Measurements from ENCODE around the gene SLC4A4. TPM values are rescaled to one million over a fixed set of nuclear protein-coding genes. Genes with fewer than 3 reads are reported as not detected.

The SLC4A4 gene
- total and polyA plus RNA-seq, 3 experiments from 2014 or later = 1.2 to 9.1 (median 1.3) TPM

GRCh38 chr4:71540749-71541269 lies 202.0 kb downstream of the SLC4A4 start:
- Mint-ChIP-seq H3K36me3 (no peaks in the 10 kb centered on the region), H3K4me3 (no peak overlapping the region)
- CTCF ChIA-PET = no interaction called here

GRCh38 chr4:71541541-71541940 lies 202.7 kb downstream of the SLC4A4 start:
- Mint-ChIP-seq H3K4me1 (no peaks in the 10 kb centered on the region), H3K27ac (no peak overlapping the region), H3K9me3 (no peaks in the 10 kb centered on the region), H3K36me3 (peaks cover 0 to 1% (median 0%) of the 10 kb centered on the region in 3 donors), H3K4me3 (no peak overlapping the region), H3K27me3 (no peaks in the 10 kb centered on the region)
- Histone ChIP-seq H3K4me3 (ENCODE audit: low read length) (no peak overlapping the region), H3K27me3 (ENCODE audit: insufficient read depth, low read length, poor library complexity, severe bottlenecking) (no peaks in the 10 kb centered on the region), H3K36me3 (ENCODE audit: insufficient read depth, low read length) (no peaks in the 10 kb centered on the region), H3K4me1 (ENCODE audit: insufficient read depth, low read length) (no peaks in the 10 kb centered on the region), H3K27ac (ENCODE audit: low read depth, low read length) (no peak overlapping the region), H3K9me3 (ENCODE audit: low read length) (no peaks in the 10 kb centered on the region)
- CTCF ChIA-PET = no interaction called here
- no peak for DNase-seq
- POLR2A ChIA-PET = no interaction called here

More at GRCh38 chr4:71540749-71541269, 202.0 kb downstream of the SLC4A4 start:
- H3K4me1 Mint-ChIP-seq = no peaks in the 10 kb centered on the region
- Histone ChIP-seq H3K36me3 (ENCODE audit: insufficient read depth, low read length) (no peaks in the 10 kb centered on the region), H3K4me1 (ENCODE audit: insufficient read depth, low read length) (no peaks in the 10 kb centered on the region), H3K27ac (ENCODE audit: low read depth, low read length) (no peak overlapping the region), H3K27me3 (ENCODE audit: insufficient read depth, low read length, poor library complexity, severe bottlenecking) (no peaks in the 10 kb centered on the region), H3K4me3 (ENCODE audit: low read length) (no peak overlapping the region), H3K9me3 (ENCODE audit: low read length) (no peaks in the 10 kb centered on the region)
- no peaks in the 10 kb centered on the region for H3K27me3 Mint-ChIP-seq
- POLR2A ChIA-PET = no interaction called here
- no peak for DNase-seq
- no peaks in the 10 kb centered on the region for H3K9me3 Mint-ChIP-seq
- peak overlapping the region in 2 of 8 donors; percentile 19 to 43 for H3K27ac Mint-ChIP-seq

DNA sequence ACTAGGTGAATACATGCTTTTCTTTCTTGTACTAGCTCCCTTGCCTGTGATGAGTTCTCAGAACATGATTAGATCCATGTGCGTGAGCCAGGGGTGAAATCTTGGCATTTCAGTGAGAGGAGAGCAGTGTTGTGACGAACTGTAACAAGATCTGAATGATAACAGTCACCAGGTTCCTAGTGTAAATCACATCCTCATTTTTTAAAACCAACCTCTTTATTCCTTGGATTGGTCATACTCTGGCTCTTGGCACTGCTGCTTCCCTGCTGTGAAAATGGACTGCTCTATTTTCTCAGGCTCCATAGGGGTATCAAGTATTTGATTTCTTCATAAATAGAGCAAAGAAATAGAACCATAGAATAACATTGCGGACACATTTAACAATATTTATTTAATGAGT lies 206.3 kb downstream of the SLC4A4 start:
- Histone ChIP-seq H3K27ac (ENCODE audit: low read depth, low read length) (no peak overlapping the region), H3K4me1 (ENCODE audit: insufficient read depth, low read length) (no peaks in the 10 kb centered on the region), H3K36me3 (ENCODE audit: insufficient read depth, low read length) (no peaks in the 10 kb centered on the region), H3K9me3 (ENCODE audit: low read length) (no peaks in the 10 kb centered on the region), H3K4me3 (ENCODE audit: low read length) (no peak overlapping the region), H3K27me3 (ENCODE audit: insufficient read depth, low read length, poor library complexity, severe bottlenecking) (no peaks in the 10 kb centered on the region)
- H3K4me1 Mint-ChIP-seq = no peaks in the 10 kb centered on the region
- H3K9me3 Mint-ChIP-seq = no peaks in the 10 kb centered on the region
- no peak for DNase-seq
- H3K36me3 Mint-ChIP-seq = peaks cover 0 to 3% (median 2%) of the 10 kb centered on the region in 3 donors
- CTCF ChIA-PET = no interaction called here
- POLR2A ChIA-PET = no interaction called here
- H3K27ac Mint-ChIP-seq = no peak overlapping the region
- no peak overlapping the region for H3K4me3 Mint-ChIP-seq
- no peaks in the 10 kb centered on the region for H3K27me3 Mint-ChIP-seq

GRCh38 chr4:71549516-71550160 lies 210.8 kb downstream of the SLC4A4 start:
- no peaks in the 10 kb centered on the region for H3K9me3 Mint-ChIP-seq
- no peaks in the 10 kb centered on the region for H3K4me1 ChIP-seq (ENCODE audit: insufficient read depth, low read length)
- ChIA-PET POLR2A (no interaction called here), CTCF (no interaction called here)
- H3K4me1 Mint-ChIP-seq = peaks cover 0 to 4% (median 2%) of the 10 kb centered on the region in 3 donors
- no peak overlapping the region for H3K27ac ChIP-seq (ENCODE audit: low read depth, low read length)
- H3K36me3 Mint-ChIP-seq = peaks cover 0 to 3% (median 2%) of the 10 kb centered on the region in 3 donors
- H3K9me3 ChIP-seq (ENCODE audit: low read length) = no peaks in the 10 kb centered on the region
- H3K27me3 Mint-ChIP-seq = no peaks in the 10 kb centered on the region
- H3K4me3 Mint-ChIP-seq = no peak overlapping the region
- no peaks in the 10 kb centered on the region for H3K36me3 ChIP-seq (ENCODE audit: insufficient read depth, low read length)
- H3K27ac Mint-ChIP-seq = peak overlapping the region in 2 of 8 donors; percentile 8 to 13
- no peak for DNase-seq
- no peaks in the 10 kb centered on the region for H3K27me3 ChIP-seq (ENCODE audit: insufficient read depth, low read length, poor library complexity, severe bottlenecking)
- no peak overlapping the region for H3K4me3 ChIP-seq (ENCODE audit: low read length)

DNA sequence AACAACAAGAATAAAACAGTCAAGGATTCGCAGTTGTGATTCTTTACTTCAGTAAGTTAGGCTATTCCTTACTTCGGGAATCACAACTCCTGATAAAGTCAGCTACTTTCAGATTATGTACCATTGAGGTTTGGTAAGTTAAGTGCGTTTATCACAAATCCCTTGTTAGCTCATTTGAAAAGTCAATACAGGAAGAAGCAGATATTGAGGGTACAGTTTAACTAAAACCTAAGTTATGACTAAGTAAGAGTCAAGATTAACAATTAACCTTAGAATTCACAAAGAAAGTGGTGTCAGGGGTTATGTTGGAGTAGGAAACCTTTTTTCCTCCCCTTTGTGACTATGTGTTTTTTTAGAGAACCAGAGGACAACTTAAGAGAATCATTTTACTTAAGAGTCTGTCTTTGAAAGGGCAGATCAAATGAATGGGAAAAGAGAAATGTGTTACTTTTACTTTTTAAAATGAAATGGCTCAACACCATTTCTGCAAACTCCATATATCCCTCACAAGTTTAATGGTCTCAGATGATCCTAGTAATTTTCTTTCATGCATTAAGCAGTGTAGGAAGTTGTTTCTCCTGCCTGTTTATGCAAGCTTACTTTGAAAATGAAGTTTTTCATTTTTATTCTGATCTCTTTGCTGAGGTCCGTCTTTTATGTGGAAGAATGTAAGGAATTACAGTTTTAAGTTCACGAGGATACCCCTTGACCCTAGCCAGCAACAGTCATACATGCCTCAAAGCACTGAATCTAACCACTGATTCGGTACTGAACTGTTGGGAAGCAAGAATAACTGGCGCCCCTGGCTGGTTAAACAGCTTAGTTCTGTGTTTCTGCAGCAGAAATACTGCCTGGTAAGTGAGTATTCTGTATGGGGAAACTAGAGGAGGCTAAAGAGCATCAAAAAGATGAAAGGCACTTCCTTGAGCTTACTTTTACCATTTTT lies 211.7 kb downstream of the SLC4A4 start:
- H3K27ac Mint-ChIP-seq = peak overlapping the region in 2 of 8 donors; percentile 13 to 39
- H3K4me1 Mint-ChIP-seq = peaks cover 0 to 4% (median 2%) of the 10 kb centered on the region in 3 donors
- Histone ChIP-seq H3K36me3 (ENCODE audit: insufficient read depth, low read length) (no peaks in the 10 kb centered on the region), H3K9me3 (ENCODE audit: low read length) (no peaks in the 10 kb centered on the region), H3K4me1 (ENCODE audit: insufficient read depth, low read length) (no peaks in the 10 kb centered on the region), H3K27me3 (ENCODE audit: insufficient read depth, low read length, poor library complexity, severe bottlenecking) (no peaks in the 10 kb centered on the region), H3K4me3 (ENCODE audit: low read length) (no peak overlapping the region), H3K27ac (ENCODE audit: low read depth, low read length) (no peak overlapping the region)
- H3K27me3 Mint-ChIP-seq = no peaks in the 10 kb centered on the region
- DNase-seq = no peak
- H3K36me3 Mint-ChIP-seq = peaks cover 0 to 3% (median 2%) of the 10 kb centered on the region in 3 donors
- ChIA-PET CTCF (no interaction called here), POLR2A (no interaction called here)
- H3K9me3 Mint-ChIP-seq = no peaks in the 10 kb centered on the region
- no peak overlapping the region for H3K4me3 Mint-ChIP-seq

DNA sequence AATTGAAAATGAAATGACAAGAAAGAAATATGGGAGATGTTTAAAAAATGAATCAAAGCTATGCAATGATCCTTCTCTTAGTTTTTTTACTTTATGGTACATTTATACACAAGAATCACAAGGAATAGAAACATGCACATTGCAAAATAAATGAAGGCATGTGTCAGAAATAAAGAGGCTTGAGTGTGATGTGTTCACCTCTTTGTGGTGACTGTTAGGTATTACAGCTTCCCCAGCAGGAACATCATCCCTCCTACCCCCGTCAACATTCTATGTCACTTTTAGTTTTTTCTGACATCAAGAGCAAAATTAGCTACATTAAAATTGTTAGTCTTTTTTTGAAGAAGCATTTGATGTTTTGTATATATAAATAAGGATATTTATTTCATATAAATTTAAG lies 214.8 kb downstream of the SLC4A4 start:
- Mint-ChIP-seq H3K36me3 (peaks cover 0 to 2% (median 0%) of the 10 kb centered on the region in 3 donors), H3K27ac (no peak overlapping the region), H3K4me3 (no peak overlapping the region), H3K9me3 (peaks cover 0 to 2% (median 0%) of the 10 kb centered on the region in 5 donors), H3K4me1 (peaks cover 0 to 4% (median 2%) of the 10 kb centered on the region in 3 donors), H3K27me3 (no peaks in the 10 kb centered on the region)
- ChIA-PET CTCF (no interaction called here), POLR2A (no interaction called here)
- Histone ChIP-seq H3K36me3 (ENCODE audit: insufficient read depth, low read length) (no peaks in the 10 kb centered on the region), H3K4me1 (ENCODE audit: insufficient read depth, low read length) (no peaks in the 10 kb centered on the region), H3K4me3 (ENCODE audit: low read length) (no peak overlapping the region), H3K9me3 (ENCODE audit: low read length) (no peaks in the 10 kb centered on the region), H3K27ac (ENCODE audit: low read depth, low read length) (no peak overlapping the region), H3K27me3 (ENCODE audit: insufficient read depth, low read length, poor library complexity, severe bottlenecking) (no peaks in the 10 kb centered on the region)
- DNase-seq = no peak

GRCh38 chr4:71554025-71554424 lies 215.2 kb downstream of the SLC4A4 start:
- Mint-ChIP-seq H3K36me3 (peaks cover 0 to 2% (median 0%) of the 10 kb centered on the region in 3 donors), H3K27me3 (no peaks in the 10 kb centered on the region), H3K4me1 (peaks cover 0 to 4% (median 2%) of the 10 kb centered on the region in 3 donors), H3K27ac (no peak overlapping the region), H3K4me3 (no peak overlapping the region), H3K9me3 (peaks cover 0 to 2% (median 0%) of the 10 kb centered on the region in 5 donors)
- CTCF ChIA-PET = no interaction called here
- DNase-seq = no peak
- POLR2A ChIA-PET = no interaction called here
- Histone ChIP-seq H3K36me3 (ENCODE audit: insufficient read depth, low read length) (no peaks in the 10 kb centered on the region), H3K4me3 (ENCODE audit: low read length) (no peak overlapping the region), H3K27ac (ENCODE audit: low read depth, low read length) (no peak overlapping the region), H3K4me1 (ENCODE audit: insufficient read depth, low read length) (no peaks in the 10 kb centered on the region), H3K9me3 (ENCODE audit: low read length) (no peaks in the 10 kb centered on the region), H3K27me3 (ENCODE audit: insufficient read depth, low read length, poor library complexity, severe bottlenecking) (no peaks in the 10 kb centered on the region)

- no peaks in the 10 kb centered on the region for H3K27me3 ChIP-seq (ENCODE audit: insufficient read depth, low read length, poor library complexity, severe bottlenecking)
- POLR2A ChIA-PET = no interaction called here
- Mint-ChIP-seq H3K4me1 (no peaks in the 10 kb centered on the region), H3K27ac (no peak overlapping the region), H3K36me3 (peaks cover 0 to 2% (median 0%) of the 10 kb centered on the region in 3 donors), H3K4me3 (no peak overlapping the region), H3K27me3 (no peaks in the 10 kb centered on the region), H3K9me3 (peaks cover 0 to 2% (median 0%) of the 10 kb centered on the region in 5 donors)
- DNase-seq = no peak
- no peak overlapping the region for H3K27ac ChIP-seq (ENCODE audit: low read depth, low read length)
- no peaks in the 10 kb centered on the region for H3K36me3 ChIP-seq (ENCODE audit: insufficient read depth, low read length)
- no peaks in the 10 kb centered on the region for H3K4me1 ChIP-seq (ENCODE audit: insufficient read depth, low read length)
- CTCF ChIA-PET = no interaction called here
- no peaks in the 10 kb centered on the region for H3K9me3 ChIP-seq (ENCODE audit: low read length)
- H3K4me3 ChIP-seq (ENCODE audit: low read length) = no peak overlapping the region
Observed at GRCh38 chr4:71558248-71558647, 219.4 kb downstream of the SLC4A4 start.
